MM.1S (cell line): ENCODE measurements around the gene WDR70.

Experiments
- DNase-seq: peaks from one replicate; pipeline ENCODE4 v3.0.0-alpha.2; 2015
- H2AFZ ChIP-seq: fragments of 300-600 bp; sonication (generic); 2 replicates; pipeline ENCODE4 v1.6.0; 2016; ENCODE audit warnings: antibody characterized with exemption, low read length
- H3F3A ChIP-seq: fragments of 300-600 bp; sonication (generic); 2 replicates; pipeline ENCODE4 v1.6.1; 2016; ENCODE audit warnings: mild to moderate bottlenecking, antibody characterized with exemption, low read length, moderate library complexity, mixed read lengths; ENCODE audit not compliant: insufficient read depth
- H3K27ac ChIP-seq: fragments of 300-600 bp; sonication (generic); 2 replicates; pipeline ENCODE4 v1.5.1; 2016; ENCODE audit warnings: mild to moderate bottlenecking, low read length
- H3K27me3 ChIP-seq: fragments of 300-600 bp; sonication (generic); replicated peaks from 2 replicates; pipeline ENCODE4 v1.6.0; 2016; ENCODE audit warnings: low read length; ENCODE audit not compliant: insufficient read depth
- H3K36me3 ChIP-seq: fragments of 300-600 bp; sonication (generic); replicated peaks from 2 replicates; pipeline ENCODE4 v1.6.1; 2016; ENCODE audit warnings: mild to moderate bottlenecking, low read length, mixed read lengths; ENCODE audit not compliant: insufficient read depth
- H3K4me1 ChIP-seq: fragments of 300-600 bp; sonication (generic); 2 replicates; pipeline ENCODE4 v1.6.1; 2016; ENCODE audit warnings: low read length, mixed read lengths
- H3K4me2 ChIP-seq: fragments of 300-600 bp; sonication (generic); 2 replicates; pipeline ENCODE4 v1.6.0; 2016; ENCODE audit warnings: low read depth, low read length
- H3K4me3 ChIP-seq: fragments of 300-600 bp; sonication (generic); 2 replicates; pipeline ENCODE4 v1.5.1; 2016; ENCODE audit warnings: low read length, mixed read lengths
- H3K79me2 ChIP-seq: fragments of 300-600 bp; sonication (generic); 2 replicates; pipeline ENCODE4 v1.6.1; 2016; ENCODE audit warnings: mixed run types, low read length, mixed read lengths
- H3K9ac ChIP-seq: fragments of 300-600 bp; sonication (generic); 2 replicates; pipeline ENCODE4 v1.6.1; 2016; ENCODE audit warnings: low read length, mixed read lengths
- H3K9me2 ChIP-seq: fragments of 300-600 bp; sonication (generic); replicated peaks from 2 replicates; pipeline ENCODE4 v1.6.1; 2016; ENCODE audit warnings: mild to moderate bottlenecking, low read length, mixed read lengths; ENCODE audit not compliant: insufficient read depth
- H3K9me3 ChIP-seq: fragments of 300-600 bp; sonication (generic); replicated peaks from 2 replicates; pipeline ENCODE4 v1.6.1; 2016; ENCODE audit warnings: mild to moderate bottlenecking, low read length, mixed read lengths; ENCODE audit not compliant: insufficient read depth
- H4K20me1 ChIP-seq: fragments of 300-600 bp; sonication (generic); 2 replicates; pipeline ENCODE4 v1.6.1; 2016; ENCODE audit warnings: mild to moderate bottlenecking, low read length, moderate library complexity, mixed read lengths; ENCODE audit not compliant: insufficient read depth
- EZH2 ChIP-seq: fragments of 300-600 bp; sonication (generic); optimal IDR thresholded peaks from 2 replicates; pipeline ENCODE3; 2017; ENCODE audit warnings: low read depth, mild to moderate bottlenecking, antibody characterized with exemption, low read length, mixed read lengths
- EZH2phosphoT487 ChIP-seq: fragments of 300-600 bp; sonication (generic); IDR thresholded peaks from 2 replicates; pipeline ENCODE4 v1.6.1; 2018; ENCODE audit warnings: antibody characterized with exemption, low read length
- TF ChIP-seq, protein P1 (sequence below): fragments of 300-600 bp; sonication (generic); IDR thresholded peaks from 2 replicates; pipeline ENCODE4 v1.5.1; 2016; ENCODE audit warnings: antibody characterized with exemption, low read length, mixed read lengths

Gene WDR70

DNA sequence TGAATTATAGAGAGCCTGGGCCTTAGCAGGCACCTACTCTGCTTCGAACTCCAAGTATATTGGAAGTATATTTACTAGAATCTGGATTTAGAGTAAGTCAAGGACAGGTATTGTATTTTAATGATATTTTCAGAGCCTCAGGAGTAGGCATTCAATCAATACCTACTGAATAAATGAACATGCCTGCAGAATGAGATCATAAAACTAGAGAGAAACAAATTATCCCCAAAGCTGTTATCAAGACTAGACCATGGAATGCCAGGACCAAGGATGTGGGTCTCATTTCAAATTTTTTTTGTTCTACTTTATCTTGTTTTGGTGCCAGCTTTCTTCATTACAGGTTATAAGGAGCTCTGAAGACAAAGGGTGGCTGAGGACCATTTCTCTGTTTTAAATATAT lies 394.7 kb downstream of the WDR70 start:
- no peak overlapping the region for H3K27ac ChIP-seq
- no peak overlapping the region for H3K4me3 ChIP-seq
- no peaks in the 10 kb centered on the region for H3K36me3 ChIP-seq
- no peaks in the 10 kb centered on the region for H3K27me3 ChIP-seq
- no peak overlapping the region for H3K9ac ChIP-seq
- H3F3A ChIP-seq = no peaks in the 10 kb centered on the region
- H3K79me2 ChIP-seq = no peaks in the 10 kb centered on the region
- DNase-seq = no peak
- H3K4me2 ChIP-seq = no peak overlapping the region
- H3K4me1 ChIP-seq = no peaks in the 10 kb centered on the region
- H2AFZ ChIP-seq = no peak overlapping the region
- no peak for TF ChIP-seq EZH2
- TF ChIP-seq, protein P1, sequence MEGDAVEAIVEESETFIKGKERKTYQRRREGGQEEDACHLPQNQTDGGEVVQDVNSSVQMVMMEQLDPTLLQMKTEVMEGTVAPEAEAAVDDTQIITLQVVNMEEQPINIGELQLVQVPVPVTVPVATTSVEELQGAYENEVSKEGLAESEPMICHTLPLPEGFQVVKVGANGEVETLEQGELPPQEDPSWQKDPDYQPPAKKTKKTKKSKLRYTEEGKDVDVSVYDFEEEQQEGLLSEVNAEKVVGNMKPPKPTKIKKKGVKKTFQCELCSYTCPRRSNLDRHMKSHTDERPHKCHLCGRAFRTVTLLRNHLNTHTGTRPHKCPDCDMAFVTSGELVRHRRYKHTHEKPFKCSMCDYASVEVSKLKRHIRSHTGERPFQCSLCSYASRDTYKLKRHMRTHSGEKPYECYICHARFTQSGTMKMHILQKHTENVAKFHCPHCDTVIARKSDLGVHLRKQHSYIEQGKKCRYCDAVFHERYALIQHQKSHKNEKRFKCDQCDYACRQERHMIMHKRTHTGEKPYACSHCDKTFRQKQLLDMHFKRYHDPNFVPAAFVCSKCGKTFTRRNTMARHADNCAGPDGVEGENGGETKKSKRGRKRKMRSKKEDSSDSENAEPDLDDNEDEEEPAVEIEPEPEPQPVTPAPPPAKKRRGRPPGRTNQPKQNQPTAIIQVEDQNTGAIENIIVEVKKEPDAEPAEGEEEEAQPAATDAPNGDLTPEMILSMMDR = no peak
- no peak for TF ChIP-seq EZH2phosphoT487
- no peaks in the 10 kb centered on the region for H3K9me2 ChIP-seq
- H3K9me3 ChIP-seq = no peaks in the 10 kb centered on the region
- no peaks in the 10 kb centered on the region for H4K20me1 ChIP-seq

DNA sequence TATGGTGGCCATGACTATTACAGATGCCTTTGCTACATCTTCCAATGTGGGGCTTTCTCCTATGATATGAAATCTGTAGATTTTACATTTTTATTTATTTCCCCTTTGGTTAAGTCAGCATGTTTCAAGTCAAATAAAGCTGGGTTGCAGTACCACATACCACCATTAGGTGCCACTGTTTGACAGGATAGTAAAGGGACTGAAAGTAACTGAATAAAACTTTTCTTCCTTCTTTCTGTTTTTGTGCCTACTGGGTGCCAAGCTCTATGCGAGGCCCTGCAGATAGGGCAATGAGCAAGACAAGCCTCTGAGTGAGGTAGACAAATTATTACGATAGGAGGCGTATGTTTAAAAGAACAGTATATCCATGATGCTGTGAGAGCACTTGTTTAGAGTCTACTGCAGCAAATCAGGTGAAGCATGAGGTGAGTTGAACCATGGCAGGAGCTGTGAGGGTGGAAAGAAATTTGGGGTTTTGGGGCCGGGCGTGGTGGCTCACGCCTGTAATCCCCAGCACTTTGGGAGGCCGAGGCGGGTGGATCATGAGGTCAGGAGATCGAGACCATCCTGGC lies 395.9 kb downstream of the WDR70 start:
- Histone ChIP-seq H3K79me2 (no peaks in the 10 kb centered on the region), H3K4me2 (no peak overlapping the region), H3K9ac (no peak overlapping the region), H3K9me2 (no peaks in the 10 kb centered on the region), H2AFZ (no peak overlapping the region), H3F3A (no peaks in the 10 kb centered on the region), H3K27ac (no peak overlapping the region), H3K4me1 (no peaks in the 10 kb centered on the region), H3K27me3 (no peaks in the 10 kb centered on the region), H3K4me3 (no peak overlapping the region), H4K20me1 (no peaks in the 10 kb centered on the region), H3K36me3 (no peaks in the 10 kb centered on the region), H3K9me3 (no peaks in the 10 kb centered on the region)
- peak; percentile 47 for DNase-seq
- TF ChIP-seq EZH2 = no peak
- TF ChIP-seq, protein P1 = peak; percentile 85

DNA sequence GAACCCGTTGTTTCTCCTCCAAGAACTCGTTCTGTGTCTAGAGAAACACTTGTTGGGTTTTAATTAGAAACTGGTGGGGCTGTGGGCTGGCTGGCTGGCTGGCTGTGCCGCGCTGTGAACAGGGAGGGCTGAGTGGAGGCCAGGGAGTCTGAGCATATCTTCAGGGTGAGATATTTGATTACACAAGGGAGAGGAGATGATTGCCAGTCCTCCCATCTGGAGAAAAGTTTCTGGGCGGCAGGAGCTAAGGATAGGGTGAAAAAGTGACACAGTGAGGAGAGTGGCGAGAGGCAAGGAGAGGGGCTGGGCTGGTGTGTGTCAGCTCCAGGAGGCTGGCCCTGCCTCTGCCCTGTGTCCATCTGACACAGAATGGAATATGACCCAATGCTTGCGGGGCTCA lies 397.7 kb downstream of the WDR70 start:
- TF ChIP-seq, protein P1 = no peak
- TF ChIP-seq EZH2 (no peak), EZH2phosphoT487 (no peak)
- Histone ChIP-seq H3K4me2 (no peak overlapping the region), H3K27me3 (no peaks in the 10 kb centered on the region), H2AFZ (no peak overlapping the region), H3K36me3 (no peaks in the 10 kb centered on the region), H3K4me3 (no peak overlapping the region), H4K20me1 (no peaks in the 10 kb centered on the region), H3F3A (no peaks in the 10 kb centered on the region), H3K9me3 (no peaks in the 10 kb centered on the region), H3K4me1 (no peaks in the 10 kb centered on the region), H3K9me2 (no peaks in the 10 kb centered on the region), H3K27ac (no peak overlapping the region), H3K9ac (no peak overlapping the region), H3K79me2 (no peaks in the 10 kb centered on the region)
- no peak for DNase-seq
